NOMO-1 treated with dmso at 0.1 percent for 144 hours (cell line): Measurements from ENCODE around the gene PCDHB9.
"Not testable (repeated sequence)": the region's sequence is repeated elsewhere in the genome, so short reads cannot be mapped to it uniquely, and the experiment has no call there.

ENCODE experiments used
- DNase-seq: peaks from one replicate; lab custom pipeline; 2025; ENCODE audit not compliant: unreplicated experiment; lab: John Stamatoyannopoulos, UW

Gene PCDHB9

GRCh38 chr5:141234109-141234667 is 47.2 kb downstream of the PCDHB9 start:
- no peak for DNase-seq

GRCh38 chr5:141235922-141236321 is 49.0 kb downstream of the PCDHB9 start:
- DNase-seq = not testable (repeated sequence)

- no peak for DNase-seq
These were observed 49.8 kb downstream of the PCDHB9 start for GRCh38 chr5:141236516-141237313.
